HG03135 (cell line): ENCODE data around the gene EPHA8.

Experiments used
- ATAC-seq: cut with Tn5 transposase; IDR thresholded peaks from one replicate; pipeline ENCODE4 v1.9.1; 2021; ENCODE audit warnings: mild to moderate bottlenecking, moderate library complexity; ENCODE audit not compliant: unreplicated experiment

The EPHA8 gene

GRCh38 chr1:22612671-22613571 is 49.6 kb downstream of the EPHA8 start:
- ATAC-seq = no peak

GRCh38 chr1:22613572-22613918 is 50.3 kb downstream of the EPHA8 start:
- no peak for ATAC-seq

GRCh38 chr1:22613951-22614350 is 50.7 kb downstream of the EPHA8 start:
- no peak for ATAC-seq

- ATAC-seq = no peak
Observed at GRCh38 chr1:22615886-22616285, 52.6 kb downstream of the EPHA8 start.

GRCh38 chr1:22616571-22616970 is 53.3 kb downstream of the EPHA8 start:
- no peak for ATAC-seq

- ATAC-seq = no peak
Observed at GRCh38 chr1:22618056-22618455, 54.8 kb downstream of the EPHA8 start.

- ATAC-seq = no peak
Observed at GRCh38 chr1:22619252-22619651, 56.0 kb downstream of the EPHA8 start.

- no peak for ATAC-seq
Observed at GRCh38 chr1:22619798-22620197, 56.5 kb downstream of the EPHA8 start.

GRCh38 chr1:22621761-22622160 is 58.5 kb downstream of the EPHA8 start:
- ATAC-seq = no peak

- no peak for ATAC-seq
Observed at GRCh38 chr1:22625262-22625925, 62.1 kb downstream of the EPHA8 start.

GRCh38 chr1:22626237-22627157 is 63.2 kb downstream of the EPHA8 start:
- ATAC-seq = no peak

GRCh38 chr1:22627331-22627730 is 64.0 kb downstream of the EPHA8 start:
- ATAC-seq = no peak

GRCh38 chr1:22628698-22629444 is 65.6 kb downstream of the EPHA8 start:
- no peak for ATAC-seq

- no peak for ATAC-seq
Observed at GRCh38 chr1:22629886-22630285, 66.6 kb downstream of the EPHA8 start.

GRCh38 chr1:22633697-22634463 is 70.6 kb downstream of the EPHA8 start:
- no peak for ATAC-seq

- no peak for ATAC-seq
Observed at GRCh38 chr1:22635436-22635835, 72.1 kb downstream of the EPHA8 start.

GRCh38 chr1:22636353-22636752 is 73.1 kb downstream of the EPHA8 start, which contains the start of gene C1QA:
Gene C1QA (plus strand): TSS chr1:22636628. CDS start chr1:22637617, 989 bp downstream.
- ATAC-seq = no peak

- no peak for ATAC-seq
Observed at GRCh38 chr1:22636927-22637326, 73.6 kb downstream of the EPHA8 start.

GRCh38 chr1:22637907-22638445 is 74.7 kb downstream of the EPHA8 start:
- ATAC-seq = no peak
